Measurements from ENCODE around the gene MIDN. TPM values are rescaled to one million over a fixed set of nuclear protein-coding genes. Genes with fewer than 3 reads are reported as not detected.
A peak's percentile ranks its signal among the peaks of the same experiment; 100 is the strongest.

Gene MIDN
- total RNA-seq, 4 donors from 2014 or later, result 17.4 to 51.9 (median 39.4) TPM

DNA sequence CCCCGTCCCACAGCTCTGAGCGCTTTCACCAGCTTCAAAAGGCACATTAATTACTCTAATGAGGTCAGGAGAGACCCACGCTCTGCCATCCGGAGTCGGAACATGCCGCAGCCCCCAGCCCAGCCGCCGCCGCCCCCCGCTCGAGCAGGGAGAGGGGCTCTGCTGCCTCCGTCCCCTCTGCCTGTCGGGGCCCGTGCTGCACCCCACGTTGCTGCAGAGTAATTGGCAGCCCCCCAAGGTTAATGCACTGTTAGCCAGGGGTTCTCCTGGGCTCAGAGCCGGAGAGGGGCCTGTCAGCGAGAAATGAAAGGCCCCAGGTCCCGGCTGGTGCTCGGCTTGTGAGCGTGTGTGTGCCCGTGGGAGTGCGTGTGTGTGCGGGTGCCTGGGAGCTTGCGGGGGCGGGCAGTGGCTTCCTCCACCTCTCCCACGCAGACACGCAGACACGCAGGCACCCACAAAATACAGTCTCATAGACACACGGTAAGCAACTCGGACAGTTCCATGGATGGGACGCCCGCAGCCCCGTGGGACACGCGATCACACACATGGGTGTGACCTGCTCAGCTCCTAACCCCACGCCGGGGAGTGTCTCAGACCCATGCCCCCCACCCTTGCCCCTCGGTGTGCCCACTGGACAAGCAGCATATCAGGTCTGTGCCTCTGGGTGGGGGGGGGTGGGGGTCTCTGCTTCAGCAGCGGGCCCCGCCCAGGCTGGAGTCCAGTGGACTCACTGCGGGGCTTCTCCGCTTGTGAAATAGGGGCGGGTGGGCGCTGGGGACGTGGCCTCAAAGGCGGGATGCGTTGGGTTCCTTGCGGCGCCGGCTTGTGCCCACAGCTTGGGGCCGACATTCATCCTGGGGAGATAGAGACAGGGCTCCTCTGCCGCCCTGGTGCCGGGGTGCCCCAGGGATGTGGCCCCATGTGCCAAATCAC, 32.5 kb downstream of the MIDN start:
- no peak for DNase-seq (ENCODE audit: low spot score in 2 of 2)
- Histone ChIP-seq H3K36me3 (peaks cover 0 to 26% (median 0%) of the 10 kb centered on the region in 3 donors), H3K9me3 (no peaks in the 10 kb centered on the region), H3K27ac (no peak overlapping the region), H3K4me3 (no peak overlapping the region), H3K27me3 (peaks cover 0 to 29% of the 10 kb centered on the region in 2 donors), H3K4me1 (peaks cover 0 to 21% (median 9%) of the 10 kb centered on the region in 4 donors)
- TF ChIP-seq, protein P1, sequence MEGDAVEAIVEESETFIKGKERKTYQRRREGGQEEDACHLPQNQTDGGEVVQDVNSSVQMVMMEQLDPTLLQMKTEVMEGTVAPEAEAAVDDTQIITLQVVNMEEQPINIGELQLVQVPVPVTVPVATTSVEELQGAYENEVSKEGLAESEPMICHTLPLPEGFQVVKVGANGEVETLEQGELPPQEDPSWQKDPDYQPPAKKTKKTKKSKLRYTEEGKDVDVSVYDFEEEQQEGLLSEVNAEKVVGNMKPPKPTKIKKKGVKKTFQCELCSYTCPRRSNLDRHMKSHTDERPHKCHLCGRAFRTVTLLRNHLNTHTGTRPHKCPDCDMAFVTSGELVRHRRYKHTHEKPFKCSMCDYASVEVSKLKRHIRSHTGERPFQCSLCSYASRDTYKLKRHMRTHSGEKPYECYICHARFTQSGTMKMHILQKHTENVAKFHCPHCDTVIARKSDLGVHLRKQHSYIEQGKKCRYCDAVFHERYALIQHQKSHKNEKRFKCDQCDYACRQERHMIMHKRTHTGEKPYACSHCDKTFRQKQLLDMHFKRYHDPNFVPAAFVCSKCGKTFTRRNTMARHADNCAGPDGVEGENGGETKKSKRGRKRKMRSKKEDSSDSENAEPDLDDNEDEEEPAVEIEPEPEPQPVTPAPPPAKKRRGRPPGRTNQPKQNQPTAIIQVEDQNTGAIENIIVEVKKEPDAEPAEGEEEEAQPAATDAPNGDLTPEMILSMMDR (IDR thresholded peaks at IDR 0.05), result no peak
- TF ChIP-seq EP300 (IDR thresholded peaks at IDR 0.05) (no peak), POLR2A (IDR thresholded peaks at IDR 0.05) (no peak)
- WGBS, 2 donors, result 86 to 89% methylated on average over 29 to 40 of the region's 53 CpGs

DNA sequence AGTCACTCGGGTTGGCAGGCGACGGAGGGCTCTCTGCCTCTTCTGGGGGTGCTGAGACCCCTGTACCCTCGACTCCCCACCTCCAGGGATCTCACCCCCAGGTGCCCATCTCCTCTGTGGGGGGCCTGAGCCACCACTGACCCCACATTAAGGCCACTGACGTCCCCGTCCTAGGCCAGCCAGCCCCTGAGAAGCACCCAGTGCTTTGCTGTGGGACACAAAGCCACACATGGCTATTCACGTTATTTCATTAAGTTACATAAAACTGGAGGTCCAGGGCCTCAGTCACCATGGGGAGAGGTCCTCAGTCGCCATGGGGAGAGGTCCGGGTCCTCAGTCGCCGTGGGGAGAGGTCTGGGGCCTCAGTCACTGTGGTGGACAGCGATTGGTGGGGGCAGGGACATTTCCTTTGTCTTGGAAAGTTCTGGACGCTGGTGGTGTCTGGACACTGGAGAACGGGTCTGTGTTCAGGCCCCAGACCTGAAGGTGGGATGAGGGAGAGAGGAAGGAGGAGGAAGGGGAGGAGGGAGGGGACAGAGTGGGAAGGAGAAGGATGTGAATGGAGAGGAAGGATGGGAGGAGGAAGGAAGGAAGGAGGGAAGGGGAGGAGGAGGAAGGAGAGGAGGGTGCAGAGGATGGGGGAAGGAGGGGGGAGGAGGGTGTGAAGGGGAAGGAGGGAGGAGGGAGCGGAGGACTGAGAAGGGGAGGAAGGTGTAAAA, 33.3 kb downstream of the MIDN start:
- H3K4me3 ChIP-seq, result no peak overlapping the region
- no peak overlapping the region for H3K27ac ChIP-seq
- H3K36me3 ChIP-seq, result peaks cover 0 to 26% (median 0%) of the 10 kb centered on the region in 3 donors
- peaks cover 0 to 17% (median 1%) of the 10 kb centered on the region in 4 donors for H3K4me1 ChIP-seq
- H3K9me3 ChIP-seq, result no peaks in the 10 kb centered on the region
- peaks cover 0 to 34% of the 10 kb centered on the region in 2 donors for H3K27me3 ChIP-seq
- TF ChIP-seq, protein P1 (IDR thresholded peaks at IDR 0.05), result no peak
- TF ChIP-seq POLR2A (IDR thresholded peaks at IDR 0.05), result no peak
- no peak for TF ChIP-seq EP300 (IDR thresholded peaks at IDR 0.05)
- no peak for DNase-seq (ENCODE audit: low spot score in 2 of 2)
- WGBS, 2 donors, result 51 to 61% methylated on average over 11 to 12 of the region's 15 CpGs

DNA sequence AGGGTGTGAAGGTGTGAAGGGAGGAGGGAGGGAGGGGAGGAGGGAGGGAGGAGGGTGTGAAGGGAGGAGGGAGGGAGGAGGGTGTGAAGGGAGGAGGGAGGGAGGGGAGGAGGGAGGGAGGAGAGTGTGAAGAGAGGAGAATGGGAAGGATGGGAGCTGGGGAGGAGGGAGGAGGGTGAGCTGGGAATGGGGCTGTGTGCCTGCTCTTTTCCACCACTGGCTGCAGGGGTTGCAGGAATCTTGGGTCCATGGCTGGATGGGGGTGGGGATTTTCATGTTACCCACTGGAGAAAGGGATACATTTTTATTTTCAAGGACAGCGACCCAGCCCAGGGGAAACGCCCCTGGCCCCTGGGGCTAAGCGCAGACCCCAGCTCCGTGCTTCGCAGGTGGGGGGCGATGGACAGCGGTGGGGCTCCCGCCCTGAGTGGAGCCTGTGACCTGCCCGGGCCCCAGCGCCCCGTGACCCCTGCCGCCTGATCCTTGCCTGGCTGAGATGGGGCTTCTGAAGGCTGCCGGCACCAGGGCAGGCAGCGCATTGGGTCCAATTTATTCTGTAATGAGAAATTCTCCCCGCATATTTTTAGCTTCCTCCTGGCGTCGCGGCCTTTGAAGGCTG, 34.3 kb downstream of the MIDN start:
- H3K27me3 ChIP-seq, result peaks cover 0 to 44% of the 10 kb centered on the region in 2 donors
- H3K36me3 ChIP-seq, result peaks cover 0 to 17% (median 0%) of the 10 kb centered on the region in 3 donors
- no peak for DNase-seq (ENCODE audit: low spot score in 2 of 2)
- no peaks in the 10 kb centered on the region for H3K9me3 ChIP-seq
- WGBS, 2 donors, result 62 to 68% methylated on average over 11 to 16 of the region's 18 CpGs
- H3K4me1 ChIP-seq, result peaks cover 0 to 24% (median 0%) of the 10 kb centered on the region in 4 donors
- H3K4me3 ChIP-seq, result no peak overlapping the region
- TF ChIP-seq POLR2A (IDR thresholded peaks at IDR 0.05) (no peak), EP300 (IDR thresholded peaks at IDR 0.05) (no peak)
- TF ChIP-seq, protein P1 (IDR thresholded peaks at IDR 0.05), result no peak
- H3K27ac ChIP-seq, result peak overlapping the region in 1 of 4 donors; percentile 62

DNA sequence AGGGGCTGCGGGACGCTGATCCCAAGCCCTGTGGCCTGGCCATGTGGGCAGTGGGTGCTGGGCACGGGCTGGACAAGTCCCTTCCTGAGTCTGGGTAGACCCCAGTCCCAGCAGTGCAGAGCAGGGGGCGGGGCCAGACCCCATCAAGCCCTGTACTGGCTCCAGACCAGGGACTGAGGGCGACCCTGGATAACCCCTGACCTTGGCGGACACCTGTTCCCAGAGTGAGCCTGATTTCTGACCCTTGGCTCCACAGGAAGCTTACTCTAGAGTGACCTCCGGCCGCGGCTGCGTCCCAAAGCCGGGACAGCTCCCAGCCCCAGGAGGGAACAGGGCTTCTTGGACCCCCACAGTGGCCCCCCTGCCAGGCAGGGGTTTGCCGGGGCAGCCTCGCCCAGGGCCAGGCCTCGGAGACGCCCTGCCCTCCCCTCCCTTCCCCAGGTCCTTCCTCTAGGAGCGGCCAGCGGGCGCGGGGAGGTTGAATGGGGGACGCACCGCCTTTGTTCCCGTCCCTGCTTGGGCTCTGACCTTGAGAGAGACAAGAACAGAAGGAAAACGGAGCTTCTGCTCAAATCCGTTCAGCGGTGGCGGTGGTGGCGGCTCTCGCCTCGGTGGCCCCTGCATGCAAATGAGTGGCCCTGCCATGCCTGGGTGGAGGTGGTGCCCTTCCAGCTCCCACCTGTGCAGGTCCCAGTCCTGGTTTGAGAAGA, 35.0 kb downstream of the MIDN start:
- no peak overlapping the region for H3K4me3 ChIP-seq
- H3K27me3 ChIP-seq, result peaks cover 0 to 51% of the 10 kb centered on the region in 2 donors
- H3K4me1 ChIP-seq, result peaks cover 0 to 26% (median 0%) of the 10 kb centered on the region in 4 donors
- DNase-seq (ENCODE audit: low spot score in 2 of 2), result no peak
- 50 to 70% methylated on average over 17 to 19 of the region's 29 CpGs for WGBS, 2 donors
- peaks cover 0 to 11% (median 0%) of the 10 kb centered on the region in 3 donors for H3K36me3 ChIP-seq
- peak overlapping the region in 1 of 4 donors; percentile 62 for H3K27ac ChIP-seq
- H3K9me3 ChIP-seq, result no peaks in the 10 kb centered on the region
- TF ChIP-seq EP300 (IDR thresholded peaks at IDR 0.05) (no peak), POLR2A (IDR thresholded peaks at IDR 0.05) (no peak)
- TF ChIP-seq, protein P1 (IDR thresholded peaks at IDR 0.05), result no peak
